Esophagus muscularis mucosa (tissue), 3 donors: ENCODE measurements around the gene PCNX2.

Experiments used
- CTCF ChIP-seq, 3 experiments: fragments of 200-600 bp in 2 of 3; fragments of 450-650 bp in 1 of 3; sonication (generic) in 2 of 3; IDR thresholded peaks; one replicate each; pipeline ENCODE4 v1.5.1; 2017 to 2019; ENCODE audit warnings: antibody characterized with exemption in 3 of 3, mild to moderate bottlenecking in 2 of 3, moderate library complexity in 1 of 3
- POLR2A ChIP-seq: fragments of 450-650 bp; IDR thresholded peaks from one replicate; pipeline ENCODE4 v1.6.1; 2017; ENCODE audit warnings: antibody characterized with exemption, moderate library complexity, mild to moderate bottlenecking, low read depth
- POLR2AphosphoS5 ChIP-seq, 2 donors: sonication (generic); formaldehyde crosslinking; IDR thresholded peaks; one replicate each; pipeline ENCODE4 v1.6.1; 2017; ENCODE audit warnings: antibody characterized with exemption in 2 of 2

- TF ChIP-seq CTCF (IDR thresholded peaks at IDR 0.05) = no peak
- no peak for TF ChIP-seq POLR2A
- no peak for TF ChIP-seq POLR2AphosphoS5 (IDR thresholded peaks at IDR 0.05)
Observed at GRCh38 chr1:232991238-232991637, 304.3 kb downstream of the PCNX2 start.
